ENCODE data around the gene MAB21L4. TPM values are rescaled to one million over a fixed set of nuclear protein-coding genes. Genes with fewer than 3 reads are reported as not detected.

Gene MAB21L4
- total and polyA plus RNA-seq, 2 donors (not counting 3 experiments of a cell fraction or from before 2014, with no cell fraction given) = not detected

GRCh38 chr2:240888130-240888889, 7.6 kb downstream of the MAB21L4 start:
- Histone ChIP-seq H3K9me3 (replicated peaks; ENCODE audit: control insufficient read depth, insufficient read depth, low read length) (no peaks in the 10 kb centered on the region), H3K36me3 (ENCODE audit: control insufficient read depth in 2 of 2, extremely low read depth in 1 of 2, insufficient read depth in 2 of 2, low read length in 2 of 2) (no peaks in the 10 kb centered on the region), H2AFZ (ENCODE audit: low read depth, low read length) (no peak overlapping the region), H3K27ac (ENCODE audit: insufficient read depth, low read depth, low read length) (no peak overlapping the region), H3K9me1 (replicated peaks; ENCODE audit: control insufficient read depth, extremely low read depth, insufficient read depth, low read length) (no peaks in the 10 kb centered on the region), H3K9ac (replicated peaks; ENCODE audit: extremely low read depth, insufficient read depth, low read length) (no peak overlapping the region), H3K4me2 (ENCODE audit: insufficient read depth, low read length) (no peak overlapping the region), H4K20me1 (replicated peaks; ENCODE audit: control insufficient read depth, extremely low read depth, insufficient read depth, low read length) (no peaks in the 10 kb centered on the region), H3K27me3 (ENCODE audit: control insufficient read depth in 2 of 2, insufficient read depth in 2 of 2, low read length in 2 of 2) (peaks cover 0 to under 1% of the 10 kb centered on the region in 2 experiments), H3K79me2 (ENCODE audit: control insufficient read depth, insufficient read depth, low read length) (no peaks in the 10 kb centered on the region), H3K4me3 (replicated peaks in 1 of 3; ENCODE audit: insufficient read depth in 1 of 3, low read depth in 1 of 3, low read length in 3 of 3) (no peak overlapping the region), H3K4me1 (ENCODE audit: control insufficient read depth, extremely low read depth, insufficient read depth, low read length) (no peaks in the 10 kb centered on the region)
- POLR2A ChIA-PET = no interaction called here
- CTCF ChIA-PET = no interaction called here
- FAIRE-seq = no peak
- no TSS peak for BruUV-seq (replicated peaks)
- dilution Hi-C loops (cut with MboI; ENCODE audit: extremely low pct_ligation_motif_present, low sequenced_read_pairs) = no loop called here
- TF ChIP-seq GATA2 (IDR thresholded peaks at IDR 0.05; ENCODE audit: insufficient read depth, insufficient read length, low read depth, low read length) (no peak), JUN (IDR thresholded peaks at IDR 0.05; ENCODE audit: borderline replicate concordance, insufficient read depth, insufficient read length, low read depth) (no peak), POLR2A (IDR thresholded peaks at IDR 0.05; ENCODE audit: low read depth, low read length) (no peak), MYC (IDR thresholded peaks at IDR 0.05; ENCODE audit: low read depth, low read length) (no peak), POLR2AphosphoS5 (IDR thresholded peaks at IDR 0.05; ENCODE audit: insufficient read depth, low read depth, low read length) (no peak), FOS (IDR thresholded peaks at IDR 0.05; ENCODE audit: borderline replicate concordance, insufficient read depth, low read length) (no peak), MAX (IDR thresholded peaks at IDR 0.05; ENCODE audit: insufficient read depth, insufficient read length) (no peak), EZH2 (IDR thresholded peaks at IDR 0.05; ENCODE audit: borderline replicate concordance, low read depth, low read length, severe bottlenecking) (no peak)
- TF ChIP-seq, protein P1, sequence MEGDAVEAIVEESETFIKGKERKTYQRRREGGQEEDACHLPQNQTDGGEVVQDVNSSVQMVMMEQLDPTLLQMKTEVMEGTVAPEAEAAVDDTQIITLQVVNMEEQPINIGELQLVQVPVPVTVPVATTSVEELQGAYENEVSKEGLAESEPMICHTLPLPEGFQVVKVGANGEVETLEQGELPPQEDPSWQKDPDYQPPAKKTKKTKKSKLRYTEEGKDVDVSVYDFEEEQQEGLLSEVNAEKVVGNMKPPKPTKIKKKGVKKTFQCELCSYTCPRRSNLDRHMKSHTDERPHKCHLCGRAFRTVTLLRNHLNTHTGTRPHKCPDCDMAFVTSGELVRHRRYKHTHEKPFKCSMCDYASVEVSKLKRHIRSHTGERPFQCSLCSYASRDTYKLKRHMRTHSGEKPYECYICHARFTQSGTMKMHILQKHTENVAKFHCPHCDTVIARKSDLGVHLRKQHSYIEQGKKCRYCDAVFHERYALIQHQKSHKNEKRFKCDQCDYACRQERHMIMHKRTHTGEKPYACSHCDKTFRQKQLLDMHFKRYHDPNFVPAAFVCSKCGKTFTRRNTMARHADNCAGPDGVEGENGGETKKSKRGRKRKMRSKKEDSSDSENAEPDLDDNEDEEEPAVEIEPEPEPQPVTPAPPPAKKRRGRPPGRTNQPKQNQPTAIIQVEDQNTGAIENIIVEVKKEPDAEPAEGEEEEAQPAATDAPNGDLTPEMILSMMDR (IDR thresholded peaks at IDR 0.05; ENCODE audit: extremely low read depth in 1 of 2, insufficient read depth in 1 of 2, low read depth in 1 of 2, low read length in 2 of 2) = no peak
- intact Hi-C loops (cut with micrococcal nuclease) = no loop called here
- no peak for DNase-seq (ENCODE audit: low read depth, low spot score)

Measured in endothelial cell of umbilical vein (primary cell).